Hematopoietic multipotent progenitor cell treated with erythropoietin and hydrocortisone succinate and interleukin-3 and kit ligand, for 4 days (in vitro differentiated cells): ENCODE measurements around the gene FER1L5.

Source experiments
- DNase-seq: peaks from one replicate; pipeline ENCODE4 v3.0.0-alpha.2; 2015

FER1L5 gene

DNA sequence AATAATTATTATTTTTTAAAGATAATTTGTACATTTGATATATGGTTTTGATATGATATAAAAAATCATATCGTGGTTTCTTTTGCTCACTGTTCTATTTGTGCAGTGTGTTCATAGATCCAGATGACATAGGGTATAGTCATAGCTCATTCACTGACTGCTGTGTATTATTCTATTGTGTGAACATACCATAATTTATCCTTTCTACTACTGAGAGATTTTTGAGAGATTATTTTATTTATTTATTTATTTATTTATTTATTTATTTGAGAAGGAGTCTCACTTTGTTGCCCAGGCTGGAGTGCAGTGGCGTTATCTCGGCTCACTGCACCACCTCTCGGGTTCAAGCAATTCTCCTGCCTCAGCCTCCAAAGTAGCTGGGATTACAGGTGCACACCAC lies 39.0 kb downstream of the FER1L5 start:
- no peak for DNase-seq

DNA sequence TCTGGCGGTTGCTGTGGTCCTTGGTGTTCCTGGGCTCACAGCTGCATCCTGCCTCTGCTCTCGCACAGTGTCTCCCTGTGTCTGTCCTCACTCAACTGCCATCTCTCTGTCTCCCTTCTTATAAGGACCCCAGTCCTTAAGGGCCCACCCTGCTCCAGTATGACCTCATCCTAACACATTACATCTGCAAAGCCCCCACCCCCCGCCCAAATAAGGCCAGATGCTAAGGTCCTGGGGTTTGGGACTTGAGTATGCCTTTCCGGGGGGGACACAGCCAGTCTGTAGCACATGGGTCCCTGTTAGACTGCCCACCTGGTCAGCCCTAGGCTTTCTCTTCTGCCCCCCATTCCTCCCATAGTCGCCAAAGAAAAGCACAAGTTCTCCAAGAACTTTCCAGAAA lies 40.7 kb downstream of the FER1L5 start:
- DNase-seq: no peak

GRCh38 chr2:96683972-96684820 lies 41.6 kb downstream of the FER1L5 start:
- DNase-seq: no peak

GRCh38 chr2:96684883-96685576 lies 42.5 kb downstream of the FER1L5 start:
- no peak for DNase-seq

DNA sequence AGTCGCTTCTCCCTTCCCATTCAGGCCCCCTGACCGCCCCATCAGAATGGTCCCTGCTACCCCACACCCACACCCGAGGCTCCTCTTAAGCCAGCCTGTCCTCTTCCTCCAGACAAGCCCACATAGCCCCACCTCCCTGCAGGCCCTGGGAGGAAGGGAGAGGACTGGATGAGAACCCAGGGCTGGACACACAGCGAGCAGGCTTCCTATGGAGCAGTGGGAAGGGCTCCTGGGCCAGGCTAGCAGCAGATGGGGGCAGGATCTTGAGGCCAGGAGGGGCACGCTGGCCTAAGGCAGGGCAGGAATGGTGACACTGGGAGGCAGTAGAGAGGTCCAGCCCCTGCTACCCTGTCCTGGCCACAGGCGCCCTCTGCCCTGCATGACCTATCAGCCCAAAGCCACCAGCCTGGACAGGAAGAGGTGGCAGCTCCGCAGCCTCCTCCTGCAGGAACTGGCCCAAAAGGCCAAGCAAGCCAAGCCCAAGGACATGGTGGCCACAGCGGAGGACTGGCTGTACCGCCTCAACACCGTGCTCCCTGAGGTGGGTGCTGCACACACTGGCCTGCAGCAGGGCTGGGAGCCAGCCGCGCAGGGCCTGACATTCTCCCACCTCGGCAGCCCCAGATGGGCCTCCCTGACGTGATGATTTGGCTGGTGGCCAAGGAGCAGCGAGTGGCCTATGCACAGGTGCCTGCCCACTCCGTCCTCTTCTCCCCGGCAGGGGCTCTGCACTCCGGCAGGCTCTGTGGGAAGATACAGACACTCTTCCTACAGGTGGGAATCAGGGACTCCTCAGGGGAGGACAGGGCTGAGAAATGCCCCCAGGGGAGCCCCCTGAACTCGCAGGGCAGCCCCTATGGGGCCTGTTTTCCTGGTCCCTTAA lies 43.3 kb downstream of the FER1L5 start:
- no peak for DNase-seq

GRCh38 chr2:96687266-96687665 lies 44.7 kb downstream of the FER1L5 start:
- no peak for DNase-seq

DNA sequence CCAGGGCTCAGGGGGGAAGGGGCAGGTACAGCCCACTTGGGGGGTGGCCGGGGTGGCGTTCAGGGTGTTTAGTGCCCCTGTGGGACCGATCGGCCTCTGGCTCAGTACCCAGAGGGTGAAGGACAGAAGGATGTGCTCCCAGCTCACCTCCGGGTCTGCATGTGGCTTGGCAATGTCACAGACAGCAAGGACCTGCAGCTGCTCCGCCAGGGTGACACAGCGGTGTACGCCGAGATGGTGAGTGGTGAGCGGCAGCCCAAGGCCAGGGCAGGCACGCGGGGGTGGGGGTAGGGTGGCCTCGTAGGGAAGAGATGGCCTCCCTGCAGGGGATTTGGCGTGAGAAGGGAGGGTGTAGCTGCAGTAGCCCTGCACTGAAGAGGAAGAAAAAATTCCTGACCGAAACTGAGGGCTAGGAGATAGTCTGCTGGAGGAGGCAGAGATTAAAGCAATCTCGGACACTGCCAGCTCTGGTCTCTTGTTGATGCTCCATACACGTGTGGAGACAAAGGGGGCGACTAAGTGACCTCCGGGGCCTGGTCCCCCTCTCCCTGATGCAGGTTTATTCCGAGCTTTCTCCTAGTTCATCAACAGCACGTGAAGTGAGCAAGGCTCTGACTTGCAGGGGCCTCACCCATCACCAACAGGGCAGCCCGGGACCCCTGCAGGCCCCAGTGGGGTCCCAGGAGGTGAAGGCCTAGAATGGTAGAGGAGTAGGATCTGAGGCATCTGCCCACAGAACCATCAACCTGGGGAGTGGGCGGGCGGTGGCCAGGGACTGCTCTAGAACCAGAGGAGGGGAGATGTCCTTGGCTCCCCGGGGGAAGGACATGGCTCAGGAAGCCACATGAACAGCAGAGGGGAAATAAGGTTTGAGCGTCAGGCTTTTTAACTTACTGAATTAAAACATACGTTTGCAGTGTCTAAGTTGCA lies 45.4 kb downstream of the FER1L5 start:
- DNase-seq: no peak

- no peak for DNase-seq
Measured at GRCh38 chr2:96688649-96689430, 46.3 kb downstream of the FER1L5 start.

- no peak for DNase-seq
Measured at GRCh38 chr2:96689431-96689991, 46.9 kb downstream of the FER1L5 start.

GRCh38 chr2:96690306-96691021 lies 47.9 kb downstream of the FER1L5 start:
- no peak for DNase-seq

DNA sequence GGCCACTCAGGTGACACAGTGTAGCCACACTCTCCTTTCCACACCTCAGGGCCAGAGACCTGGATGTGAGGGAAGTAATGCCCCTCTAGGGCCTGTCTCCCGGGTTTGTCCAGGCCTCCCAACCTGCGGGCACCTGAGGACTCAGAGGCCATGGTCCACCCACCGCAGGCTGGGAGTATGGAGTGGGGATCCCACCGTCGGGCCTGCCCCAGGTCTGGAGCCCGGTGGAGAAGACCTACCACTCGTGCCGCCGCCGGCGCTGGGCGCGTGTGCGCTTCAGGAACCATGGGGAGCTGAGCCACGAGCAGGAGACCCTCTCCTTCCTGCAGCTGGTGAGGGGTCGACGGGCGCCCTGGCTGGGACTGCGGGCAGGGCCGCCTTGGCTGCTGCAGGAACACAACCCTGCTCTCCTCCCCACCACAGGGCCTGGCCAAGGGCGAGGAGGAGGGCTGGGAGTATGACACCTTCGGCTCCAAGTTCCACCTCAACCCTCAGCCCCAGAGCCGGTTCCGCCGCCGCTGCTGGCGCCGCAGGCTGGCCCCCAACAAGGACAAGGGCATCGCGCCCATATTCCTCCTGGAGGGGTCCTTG lies 48.6 kb downstream of the FER1L5 start:
- no peak for DNase-seq

DNA sequence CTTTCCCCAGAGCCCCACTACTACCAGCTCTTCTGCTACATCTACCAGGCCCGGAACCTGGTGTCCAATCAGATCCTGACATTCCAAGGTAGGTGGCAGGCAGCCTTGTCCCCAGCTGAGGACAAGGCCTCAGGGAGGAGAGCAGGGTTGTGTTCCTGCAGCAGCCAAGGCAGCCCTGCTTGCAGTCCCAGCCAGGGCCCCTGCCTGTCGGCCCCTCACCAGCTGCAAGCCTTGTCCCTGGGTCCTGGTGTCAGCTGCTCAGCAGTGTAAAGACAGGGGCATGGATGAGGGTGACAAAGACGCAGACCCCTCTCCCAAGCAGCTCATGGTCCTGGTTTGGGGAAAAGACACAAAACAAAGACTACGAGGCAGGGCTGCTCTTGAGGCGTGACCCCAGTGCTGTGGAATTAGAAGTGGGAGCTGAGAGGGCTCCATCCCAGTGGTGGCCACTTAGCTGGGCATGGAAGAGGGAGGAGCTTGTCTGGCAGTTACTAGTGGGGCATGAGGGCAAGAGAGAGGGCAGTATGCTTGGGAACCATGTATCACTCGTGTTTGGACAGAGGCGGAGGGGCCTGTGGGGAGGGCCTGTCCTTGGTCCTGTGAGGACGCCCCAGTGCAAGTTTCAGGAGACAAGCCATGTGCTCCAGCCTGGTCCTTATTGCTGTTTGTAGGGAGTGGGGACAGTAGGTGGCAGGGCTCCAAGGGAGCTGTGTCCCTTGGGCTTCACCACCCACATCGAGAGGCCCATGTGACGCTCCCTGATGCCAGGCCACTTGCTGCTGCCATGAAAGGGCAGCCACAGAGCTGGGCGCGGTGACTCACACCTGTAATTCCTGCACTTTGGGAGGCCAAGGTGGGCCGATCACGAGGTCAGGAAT lies 49.8 kb downstream of the FER1L5 start:
- DNase-seq: no peak

DNA sequence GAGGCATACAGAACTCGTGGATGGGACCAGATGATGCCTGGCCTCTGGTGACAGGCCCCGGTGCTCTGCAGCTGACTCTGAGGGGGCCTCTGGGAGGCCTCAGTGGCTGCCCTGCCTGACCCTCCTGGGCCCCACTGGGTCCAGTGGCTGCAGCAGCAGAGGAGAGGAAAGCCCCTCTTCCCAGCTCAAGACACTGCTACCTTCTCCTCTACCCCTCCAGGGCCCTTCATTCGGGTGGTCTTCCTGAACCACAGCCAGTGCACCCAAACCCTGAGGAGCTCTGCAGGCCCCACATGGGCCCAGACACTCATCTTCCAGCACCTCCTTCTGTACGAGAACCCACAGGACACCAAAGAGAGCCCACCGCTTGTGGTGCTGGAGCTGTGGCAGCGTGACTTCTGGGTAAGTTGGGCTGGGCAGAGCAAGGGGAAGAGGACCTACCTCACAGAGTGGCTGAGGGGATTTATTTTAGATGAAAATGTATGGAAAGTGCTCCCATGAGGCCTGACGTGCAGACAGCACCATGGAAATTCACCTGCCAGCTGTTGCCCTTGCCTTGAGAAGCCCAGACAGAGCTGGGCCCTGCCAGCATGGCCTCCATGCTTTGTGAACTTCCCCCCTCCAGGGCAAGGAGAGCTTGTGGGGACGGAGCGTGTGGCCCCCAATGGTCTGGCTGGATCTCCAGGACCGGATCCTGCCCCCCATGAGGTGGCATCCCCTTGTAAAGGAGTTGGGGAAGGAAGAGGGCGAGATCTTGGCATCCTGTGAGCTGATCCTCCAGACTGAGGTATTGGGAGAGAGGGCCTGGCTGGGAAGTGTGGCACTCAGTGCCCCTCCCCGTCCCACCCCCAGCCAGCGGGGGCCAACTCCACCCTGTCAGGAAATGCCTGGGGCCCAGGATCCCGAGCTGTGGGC lies 51.0 kb downstream of the FER1L5 start:
- no peak for DNase-seq

DNA sequence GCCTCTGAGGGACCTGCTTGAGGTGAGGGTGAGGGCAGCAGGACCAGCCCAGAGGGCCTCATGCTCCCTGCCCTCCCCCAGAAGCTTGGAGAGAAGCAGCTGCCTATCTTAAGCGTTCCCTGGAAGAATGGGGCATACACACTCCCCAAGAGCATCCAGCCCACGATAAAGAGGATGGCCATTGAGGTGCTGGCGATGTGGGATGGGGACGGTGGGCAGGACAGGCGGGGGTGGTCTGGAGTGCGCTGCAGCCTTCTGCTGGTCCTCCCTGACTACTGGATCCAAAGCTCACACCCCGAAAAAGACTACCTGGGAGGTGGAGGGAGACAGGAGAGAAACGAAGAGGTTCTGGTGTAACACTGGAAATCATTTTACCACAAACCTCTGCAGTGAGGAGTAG lies 51.7 kb downstream of the FER1L5 start:
- DNase-seq: no peak

DNA sequence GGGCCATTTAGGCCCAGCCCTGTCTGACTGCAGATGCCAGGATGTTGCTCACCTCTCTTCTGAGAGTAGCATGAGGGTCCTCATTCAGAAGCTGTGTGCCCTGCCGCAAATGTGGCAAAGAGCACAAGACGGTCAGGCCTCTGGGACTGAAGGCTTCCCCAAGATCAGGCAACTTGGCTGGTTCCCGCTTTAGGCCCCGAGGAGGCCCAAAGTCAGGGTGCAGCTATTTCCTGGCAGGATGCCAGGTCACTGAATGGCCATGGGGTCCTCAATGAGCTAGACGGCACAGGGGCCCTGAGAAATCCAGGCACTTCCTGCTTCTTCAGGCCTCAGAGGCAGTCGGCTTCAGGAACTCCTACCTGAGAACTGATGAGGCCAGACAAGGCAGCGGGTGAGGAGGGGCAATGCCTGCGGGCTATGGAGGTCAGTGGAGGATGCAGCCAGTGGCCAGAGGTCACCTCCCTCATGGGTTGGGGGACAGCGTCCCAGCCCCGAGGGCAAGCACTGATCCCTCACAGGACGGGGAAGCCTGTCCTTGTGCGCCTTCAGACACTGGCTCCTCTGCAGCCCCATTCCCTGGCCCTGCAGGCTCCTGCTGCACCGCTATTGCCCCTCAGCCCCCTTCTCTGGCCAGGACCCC lies 52.4 kb downstream of the FER1L5 start:
- DNase-seq: no peak

DNA sequence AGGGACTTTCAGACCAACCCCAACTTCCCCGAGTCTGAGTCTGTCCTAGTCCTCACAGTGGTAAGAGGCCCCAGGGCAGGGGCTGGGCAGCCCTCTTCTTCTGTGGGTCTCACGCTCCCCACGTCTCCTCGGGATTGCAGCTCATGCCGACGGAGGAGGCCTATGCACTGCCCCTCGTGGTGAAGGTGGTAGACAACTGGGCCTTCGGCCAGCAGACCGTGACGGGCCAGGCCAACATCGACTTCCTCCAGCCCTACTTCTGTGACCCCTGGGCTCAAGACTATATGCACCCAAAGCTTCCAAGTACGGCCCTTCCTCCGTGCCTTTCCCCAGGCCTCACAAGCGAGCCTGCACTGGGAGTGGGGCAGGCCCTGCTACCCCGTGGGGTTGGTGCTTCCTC lies 53.0 kb downstream of the FER1L5 start:
- DNase-seq: no peak

GRCh38 chr2:96697476-96697875 lies 54.9 kb downstream of the FER1L5 start:
- DNase-seq: no peak
